Fibroblast of upper back skin (primary cell): ENCODE data around the gene ITPR2.

ENCODE experiments used
- DNase-seq: peaks from one replicate; pipeline ENCODE4 v3.0.0-alpha.2; 2013

The ITPR2 gene

GRCh38 chr12:26821212-26821701 lies 11.7 kb downstream of the ITPR2 start:
- DNase-seq, result peak; percentile 42

DNA sequence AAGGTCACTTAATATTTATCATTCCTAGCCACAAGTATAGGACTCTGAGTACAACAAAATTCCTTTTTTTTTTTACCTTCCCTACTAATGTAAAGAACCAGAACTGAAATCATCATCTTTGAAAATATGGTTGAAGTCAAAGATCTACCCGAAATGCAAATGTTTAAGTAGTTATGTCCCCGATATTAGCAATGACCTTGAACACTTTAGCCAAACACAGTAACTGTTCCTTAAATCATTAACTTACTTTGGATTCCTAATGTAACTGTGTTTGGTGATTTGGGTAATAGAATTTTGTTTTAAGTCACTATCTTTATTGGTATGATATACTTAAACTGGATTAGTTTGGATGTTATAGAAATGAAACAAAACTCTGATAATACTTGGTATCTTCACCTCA lies 14.4 kb downstream of the ITPR2 start:
- no peak for DNase-seq

- DNase-seq, result no peak
Measured at GRCh38 chr12:26818201-26818600, 14.8 kb downstream of the ITPR2 start.

DNA sequence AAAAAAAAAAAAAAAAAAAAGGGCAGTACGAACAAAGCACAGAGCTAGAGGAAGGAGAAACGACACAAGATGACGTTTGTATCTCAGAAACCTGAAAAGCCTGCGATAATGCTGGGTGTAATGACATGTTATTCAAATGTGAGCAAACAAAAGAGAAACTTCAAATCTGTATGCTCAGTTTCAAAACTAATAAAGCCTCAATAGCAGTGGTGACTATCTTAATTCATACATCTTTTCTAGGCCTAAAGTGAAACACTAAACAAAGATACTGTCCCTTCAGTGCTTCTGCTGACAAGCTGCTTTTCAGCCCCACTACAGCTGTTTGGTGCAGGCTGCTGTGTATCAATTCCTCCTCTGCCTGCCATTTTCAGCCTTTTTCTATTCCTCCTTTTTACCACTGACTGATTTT lies 15.8 kb downstream of the ITPR2 start:
- DNase-seq, result no peak

- DNase-seq, result no peak
Measured at GRCh38 chr12:26813812-26814211, 19.2 kb downstream of the ITPR2 start.

DNA sequence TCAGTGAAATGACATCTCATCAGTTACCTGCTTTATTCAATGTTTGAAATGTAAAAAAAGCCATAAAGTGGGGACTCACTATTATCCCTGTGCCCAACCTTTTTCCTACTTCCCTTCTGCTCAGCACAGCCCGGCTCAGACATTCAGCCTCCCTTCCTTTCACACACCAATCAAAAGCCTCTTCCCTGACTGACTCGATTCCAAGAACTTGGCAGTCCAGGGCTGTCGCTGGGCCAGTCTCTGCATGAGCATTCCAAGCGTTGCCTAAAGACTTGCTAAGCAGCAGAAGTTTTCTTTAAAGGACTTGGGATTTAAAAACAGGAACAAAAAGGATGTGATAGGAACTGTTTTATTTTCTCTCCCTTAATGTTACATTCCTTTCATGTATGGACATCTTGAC lies 22.7 kb downstream of the ITPR2 start:
- DNase-seq, result peak; percentile 87

GRCh38 chr12:26809611-26810285 lies 23.2 kb downstream of the ITPR2 start:
- no peak for DNase-seq

GRCh38 chr12:26808766-26809476 lies 24.1 kb downstream of the ITPR2 start:
- DNase-seq, result no peak

GRCh38 chr12:26807292-26807691 lies 25.7 kb downstream of the ITPR2 start:
- DNase-seq, result no peak

DNA sequence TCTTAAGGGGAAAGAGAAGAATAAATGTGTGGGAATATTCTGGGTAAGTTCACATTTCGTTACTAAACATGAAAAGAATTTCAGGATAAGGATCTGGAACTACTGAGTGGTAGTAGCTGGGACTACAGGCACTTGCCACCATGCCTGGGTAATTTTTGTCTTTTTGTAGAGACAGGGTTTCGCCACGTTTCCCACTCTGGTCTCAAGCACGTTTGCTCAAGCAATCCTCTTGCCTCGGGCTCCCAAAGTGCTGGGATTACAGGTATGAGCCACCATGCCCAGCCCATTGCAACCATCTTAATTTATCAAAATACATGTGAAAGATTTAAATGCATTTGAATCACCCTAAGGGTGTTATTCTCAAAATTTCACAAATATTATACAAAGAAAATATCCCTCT lies 26.4 kb downstream of the ITPR2 start:
- DNase-seq, result no peak

DNA sequence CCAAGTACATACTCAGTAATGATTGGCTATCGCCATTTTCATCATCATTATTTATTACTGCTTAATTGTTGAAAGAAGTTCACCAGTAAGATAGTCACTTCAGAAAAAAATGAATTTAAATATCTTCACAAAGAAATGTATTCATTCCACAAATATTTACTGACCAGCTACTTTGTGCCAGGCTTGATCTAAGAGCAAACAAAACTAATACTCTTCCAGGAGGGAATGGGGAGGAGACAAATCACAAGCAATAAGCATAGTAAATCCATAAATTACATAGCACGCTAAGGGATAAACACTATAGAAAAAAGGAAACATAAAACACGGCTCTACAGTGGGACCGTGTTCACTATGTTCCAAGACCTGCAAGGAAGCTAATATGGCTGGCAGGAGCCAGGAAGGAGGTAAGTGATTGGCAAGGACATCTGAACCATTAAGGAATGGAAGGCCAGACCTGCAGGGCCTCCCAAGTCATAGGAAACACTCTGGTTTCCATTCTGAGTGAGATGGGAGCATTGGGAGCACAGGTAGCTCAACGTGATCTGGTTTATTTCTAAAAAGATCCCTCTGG lies 27.5 kb downstream of the ITPR2 start:
- no peak for DNase-seq

- peak; percentile 61 for DNase-seq
Measured at GRCh38 chr12:26803552-26803951, 29.4 kb downstream of the ITPR2 start.

DNA sequence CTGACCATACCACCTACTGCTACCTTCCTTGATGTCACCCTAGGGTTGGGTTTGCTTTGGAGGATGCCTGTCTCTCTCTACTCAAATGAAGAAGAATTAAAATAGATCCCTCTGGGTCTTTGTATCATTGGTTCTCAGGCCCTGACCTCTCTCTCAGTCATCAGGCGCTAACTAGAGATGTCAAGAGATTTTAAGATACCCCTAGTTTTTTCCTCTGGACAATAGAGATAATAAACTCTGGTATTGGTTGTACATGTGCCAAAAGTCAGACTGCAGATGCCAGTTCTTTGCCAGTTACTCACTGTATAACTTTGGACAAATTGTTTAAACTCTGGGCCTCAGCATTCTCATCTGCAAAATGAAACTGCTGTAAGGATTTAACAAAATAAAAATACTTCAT lies 31.5 kb downstream of the ITPR2 start:
- DNase-seq, result no peak

DNA sequence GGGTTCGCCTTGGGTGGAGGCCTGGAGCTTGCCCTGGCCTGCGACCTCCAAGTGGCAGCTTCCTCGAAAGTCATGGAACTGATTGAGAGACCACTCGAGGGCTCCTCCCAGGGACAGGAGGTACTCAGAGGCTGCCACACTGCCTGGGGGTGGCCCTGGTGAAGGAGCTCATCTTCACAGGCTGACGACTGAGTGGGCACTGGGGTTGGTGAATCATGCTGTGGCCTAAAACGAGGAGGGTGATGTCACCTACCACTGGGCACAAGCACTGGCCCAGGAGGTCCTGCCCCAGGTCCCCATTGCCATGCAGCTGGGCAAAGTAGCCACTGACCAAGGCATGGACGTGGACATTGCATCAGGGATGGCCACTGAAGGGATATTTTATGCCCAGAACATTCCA lies 32.1 kb downstream of the ITPR2 start:
- DNase-seq, result no peak

- no peak for DNase-seq
Measured at GRCh38 chr12:26800347-26800746, 32.6 kb downstream of the ITPR2 start.

GRCh38 chr12:26799741-26800140 lies 33.3 kb downstream of the ITPR2 start:
- DNase-seq, result no peak

GRCh38 chr12:26798640-26799039 lies 34.4 kb downstream of the ITPR2 start:
- no peak for DNase-seq

GRCh38 chr12:26798023-26798422 lies 35.0 kb downstream of the ITPR2 start:
- DNase-seq, result peak; percentile 46

- DNase-seq, result no peak
Measured at GRCh38 chr12:26795910-26796309, 37.1 kb downstream of the ITPR2 start.

DNA sequence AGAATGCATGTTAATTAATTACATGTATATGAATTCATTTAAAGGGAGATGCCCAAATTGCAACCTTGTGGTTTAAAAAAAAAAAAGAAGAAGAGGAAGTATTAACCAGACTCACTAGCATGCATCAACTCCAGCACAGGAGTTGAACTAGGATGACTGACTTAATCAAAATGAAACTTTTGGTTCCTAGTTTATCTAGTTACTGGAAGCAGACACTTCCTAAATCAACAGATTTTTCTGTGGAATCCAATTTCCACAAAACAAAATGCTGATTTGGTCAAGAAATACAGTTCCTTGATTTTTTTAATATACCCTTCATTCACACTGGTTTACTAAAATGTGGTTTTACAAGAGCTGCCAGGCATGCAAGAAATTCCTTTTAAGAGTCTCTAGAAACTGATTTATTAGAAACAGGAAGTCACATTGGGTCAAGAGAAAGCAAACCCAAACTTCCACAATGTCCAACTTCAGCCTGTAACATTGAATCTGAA lies 41.6 kb downstream of the ITPR2 start:
- DNase-seq, result peak; percentile 69

DNA sequence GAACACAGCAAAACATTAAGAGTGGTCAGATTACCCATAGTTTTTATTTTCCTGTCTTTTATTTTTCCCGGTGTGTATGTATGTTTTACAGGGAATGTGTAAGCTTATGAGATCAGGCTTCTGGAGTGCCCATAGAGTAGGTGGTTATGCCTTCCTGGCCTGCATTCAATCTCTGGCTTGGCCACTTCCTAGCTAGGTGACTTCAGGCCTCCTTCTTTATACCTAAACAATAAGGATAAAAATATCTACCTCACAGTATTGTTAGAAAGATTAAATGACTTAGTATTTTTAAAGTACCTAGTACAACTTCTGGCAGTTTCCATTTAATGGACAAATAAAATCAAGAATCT lies 42.4 kb downstream of the ITPR2 start:
- no peak for DNase-seq

DNA sequence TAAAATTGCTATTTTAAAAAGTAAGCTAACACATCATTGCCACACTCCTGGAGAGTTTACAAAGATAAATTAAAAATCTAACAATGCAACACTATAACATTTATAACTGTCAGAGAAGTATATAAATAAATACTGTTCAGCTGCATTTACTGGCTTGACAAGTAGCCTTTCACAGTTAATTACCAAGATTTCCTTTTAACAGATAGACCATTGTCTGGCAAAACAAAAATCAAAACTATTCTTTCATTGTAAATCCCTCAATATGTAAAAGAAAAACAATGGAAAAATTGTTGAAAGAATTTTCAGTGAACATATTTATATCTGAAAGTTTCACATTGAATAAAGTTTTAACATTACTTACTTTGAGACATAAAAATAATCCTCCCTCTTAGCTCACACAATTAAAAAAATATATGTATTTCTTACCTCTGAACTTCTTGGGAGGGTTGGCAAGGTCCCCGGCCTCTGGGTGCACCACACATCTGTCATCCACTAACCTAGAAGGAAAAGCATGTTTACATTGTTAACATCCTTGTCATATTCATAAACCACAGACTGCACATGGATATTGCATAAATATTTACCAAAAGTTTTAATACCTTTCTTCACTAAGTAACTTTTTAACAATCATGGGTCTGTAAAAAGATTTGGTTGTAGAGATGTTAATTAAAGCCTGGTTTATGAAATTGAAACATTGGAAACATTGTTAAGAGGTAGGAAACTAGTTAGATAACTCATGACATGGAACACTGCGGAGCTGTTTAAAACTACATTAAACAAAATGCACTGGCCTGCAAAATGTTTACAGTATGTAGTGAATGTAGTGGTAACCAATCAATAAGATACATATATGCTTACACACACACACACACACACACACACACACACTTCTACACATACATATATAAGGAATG lies 43.0 kb downstream of the ITPR2 start:
- DNase-seq, result peak; percentile 80
